Adipose tissue (tissue), 3 donors: ENCODE measurements around the gene MYRIP. TPM values are rescaled to one million over a fixed set of nuclear protein-coding genes. Genes with fewer than 3 reads are reported as not detected.

Source experiments
- H3K27ac ChIP-seq: one replicate; pipeline ENCODE4 v1.5.1; 2013; ENCODE audit warnings: low read depth, low read length
- WGBS, 3 donors: extraction: QIAGEN DNeasy Blood & Tissue Kit; methylation state at CpG; one replicate each; pipeline ENCODE4 v1.1.7; 2013; 5-methylcytosine and 5-hydroxymethylcytosine counted together
- polyA plus RNA-seq, 3 donors: library from polyadenylated mRNA; stranded (reverse); fragments of 200-250 nt; gene quantifications; one replicate each; pipeline ENCODE4 v1.2.3, GENCODE V29; 2013
- donor health status: healthy with polysubstance abuse.
- donor health status: Bipolar disorder and iron deficiency.
- donor health status: healthy.

The MYRIP gene
- polyA plus RNA-seq, 3 donors: 1.1 to 3.1 (median 2.7) TPM

DNA sequence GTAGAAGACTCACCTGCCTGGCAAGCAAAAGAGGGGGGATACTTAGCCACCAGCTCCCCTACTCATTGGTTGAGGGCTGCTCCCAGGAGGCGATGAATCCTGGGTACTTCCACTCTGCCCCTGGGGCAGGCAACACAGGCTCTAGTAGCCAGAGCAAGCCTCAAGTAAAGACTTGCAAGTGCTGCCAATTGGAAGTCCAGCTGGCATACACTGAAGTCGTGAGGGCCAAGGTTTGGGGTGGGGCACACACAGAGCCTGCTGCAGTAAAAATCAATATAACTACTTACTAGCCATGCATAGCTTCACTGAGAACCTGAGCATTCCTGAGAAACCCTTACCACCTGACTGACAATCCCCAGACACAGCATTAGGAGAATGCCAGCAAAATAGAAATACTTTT, 377.1 kb downstream of the MYRIP start:
- 48 to 77% (median 66%) methylated on average over 2 of the region's 2 CpGs for WGBS, 3 donors
- H3K27ac ChIP-seq: no peak overlapping the region

DNA sequence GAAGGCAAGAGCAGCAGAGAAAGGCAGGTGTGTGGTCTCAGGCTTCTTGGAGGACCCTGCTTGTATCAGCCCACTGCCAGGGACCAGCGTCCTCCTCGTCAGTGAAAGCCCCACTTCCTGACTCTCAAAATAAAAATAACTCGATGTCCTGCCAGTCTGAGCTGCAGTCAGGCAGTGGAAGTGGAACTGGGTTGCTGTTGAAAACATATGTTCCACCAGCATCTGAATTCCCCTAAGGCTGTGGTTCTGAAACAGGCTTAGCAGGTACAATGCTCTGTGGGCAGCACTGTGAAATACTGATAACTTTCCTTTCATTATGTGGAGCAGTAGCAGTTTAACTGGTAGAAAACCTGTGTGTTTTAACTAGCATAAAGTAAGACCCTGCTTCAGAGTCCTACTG, 378.5 kb downstream of the MYRIP start:
- WGBS, 3 donors: 39 to 79% (median 58%) methylated on average over 3 of the region's 3 CpGs
- H3K27ac ChIP-seq: no peak overlapping the region

DNA sequence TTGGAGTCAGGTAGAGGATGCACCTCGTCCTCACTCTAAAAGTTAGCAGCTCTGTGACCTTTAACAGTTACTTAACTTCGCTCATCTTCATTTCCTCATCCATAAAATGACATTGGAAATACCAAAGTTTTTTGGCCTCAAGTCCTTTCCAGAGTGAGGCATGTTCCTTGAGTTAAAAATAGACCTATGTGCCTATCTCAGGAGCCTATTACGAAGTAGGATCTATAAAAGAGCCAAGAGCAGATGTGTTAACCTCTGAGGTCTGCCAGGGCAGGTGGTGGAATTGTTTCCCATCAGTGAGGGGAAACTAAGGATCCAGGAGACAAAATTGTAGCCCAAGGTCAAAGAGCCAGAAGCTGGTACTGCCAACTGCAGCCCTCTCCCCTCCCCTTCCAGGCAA, 379.7 kb downstream of the MYRIP start:
- no peak overlapping the region for H3K27ac ChIP-seq
- 73 to 90% (median 85%) methylated on average over 3 of the region's 3 CpGs for WGBS, 3 donors

DNA sequence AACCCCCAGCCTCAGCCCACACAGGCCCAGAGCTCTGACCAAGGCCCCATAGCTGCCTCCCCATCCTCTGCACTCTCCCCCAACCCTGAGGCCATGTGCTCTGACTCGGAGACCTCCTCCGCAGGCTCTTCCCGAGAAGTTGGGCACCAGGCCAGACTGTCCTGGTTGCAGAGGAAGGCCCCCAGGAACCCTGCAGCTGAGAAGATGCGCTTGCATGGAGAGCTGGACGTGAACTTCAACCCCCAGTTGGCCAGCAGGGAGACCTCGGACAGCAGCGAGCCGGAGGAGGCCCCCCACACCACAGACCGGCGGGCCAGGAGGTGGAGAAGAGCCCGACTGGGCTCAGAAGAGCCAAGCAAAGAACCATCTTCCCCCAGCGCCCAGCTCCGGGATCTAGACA, 380.6 kb downstream of the MYRIP start:
- no peak overlapping the region for H3K27ac ChIP-seq
- 79 to 86% (median 80%) methylated on average over 13 of the region's 13 CpGs for WGBS, 3 donors

DNA sequence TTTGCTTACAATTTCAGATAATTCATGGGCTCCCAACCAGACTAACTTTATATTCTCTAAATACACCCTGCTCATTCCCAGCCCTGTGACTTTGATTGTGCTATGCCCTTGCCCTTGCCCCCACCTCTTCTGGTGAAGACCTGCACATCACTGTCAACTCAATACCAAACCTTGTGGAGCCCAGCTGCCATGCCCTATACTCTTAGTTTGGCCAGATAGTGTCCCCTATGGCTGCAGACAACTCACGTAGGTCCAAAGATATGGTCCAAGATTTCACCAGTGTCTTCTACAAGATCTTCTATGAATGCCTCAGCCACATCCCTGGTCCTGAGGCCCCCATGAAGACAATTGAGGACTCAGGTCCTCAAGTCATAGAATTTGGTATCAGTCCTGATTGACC, 381.8 kb downstream of the MYRIP start:
- H3K27ac ChIP-seq: no peak overlapping the region
- WGBS, 3 donors: 85 to 96% (median 88%) methylated on average over 1 of the region's 1 CpG

DNA sequence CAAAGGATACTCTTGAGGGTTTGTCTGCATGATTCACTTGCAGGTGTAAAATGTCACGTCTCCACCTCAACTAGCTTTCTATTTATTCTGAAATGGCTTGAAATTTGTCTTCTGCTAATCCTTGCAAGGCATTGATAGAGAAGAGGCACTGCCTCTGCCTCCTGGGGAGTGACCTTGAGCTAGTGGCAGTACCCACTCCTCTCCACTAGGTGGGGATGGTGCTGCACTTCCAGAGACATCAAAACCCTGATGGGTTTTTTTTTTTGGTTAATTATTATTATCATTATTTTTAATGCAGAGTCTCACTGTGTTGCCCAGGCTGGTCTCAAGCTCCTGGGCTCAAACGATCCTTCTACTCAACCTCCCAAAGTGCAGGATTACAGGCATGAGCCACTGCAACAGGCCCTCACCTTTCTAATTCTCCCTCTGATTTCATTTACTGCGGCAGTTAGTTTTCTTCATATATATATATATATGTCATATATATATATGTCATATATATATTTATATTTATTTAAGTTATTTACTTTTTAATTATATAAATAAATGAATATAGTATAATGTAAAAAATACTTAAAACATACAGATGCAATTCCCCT, 382.5 kb downstream of the MYRIP start:
- WGBS, 3 donors: 34 to 39% (median 35%) methylated on average over 3 of the region's 3 CpGs

DNA sequence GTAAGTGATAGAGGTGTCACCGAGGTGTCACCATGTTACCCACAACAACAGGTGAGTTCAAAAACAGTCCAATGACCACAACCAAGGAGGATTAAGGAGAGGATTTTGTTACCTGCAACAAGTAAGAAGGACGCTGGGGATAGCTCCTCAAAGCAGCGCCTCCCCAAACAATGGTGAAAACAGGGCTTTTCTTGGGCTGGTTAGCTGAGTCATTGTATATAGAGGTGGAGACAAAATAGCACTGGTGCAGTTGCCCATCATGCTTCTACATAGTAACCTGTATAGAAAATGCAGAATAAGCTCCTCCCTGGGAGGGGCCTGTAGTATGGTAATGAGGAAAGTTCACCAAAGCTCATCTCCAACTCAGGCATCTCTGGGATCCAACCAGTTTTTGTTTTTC, 383.2 kb downstream of the MYRIP start:
- WGBS, 3 donors: 80 to 90% (median 85%) methylated on average over 3 of the region's 3 CpGs
- no peak overlapping the region for H3K27ac ChIP-seq

More for the DNA sequence above, 382.5 kb downstream of the MYRIP start:
- H3K27ac ChIP-seq: no peak overlapping the region

DNA sequence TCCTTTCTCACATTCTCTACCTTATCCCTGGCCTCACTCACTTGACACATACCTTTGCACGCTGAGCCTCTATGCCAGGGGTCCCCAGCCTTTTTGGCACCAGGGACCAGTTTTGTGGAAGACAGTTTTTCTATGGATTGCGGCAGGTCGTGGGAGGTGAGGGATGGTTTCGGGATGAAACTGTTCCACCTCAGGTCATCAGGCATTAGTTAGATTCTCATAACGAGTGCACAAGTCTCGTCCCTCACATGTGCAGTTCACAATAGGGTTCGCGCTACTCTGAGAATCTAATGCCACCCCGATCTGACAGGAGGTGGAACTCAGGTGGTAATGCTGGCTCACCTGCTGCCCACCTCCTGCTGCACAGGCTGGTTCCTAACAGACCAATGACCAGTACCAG, 387.6 kb downstream of the MYRIP start:
- H3K27ac ChIP-seq: no peak overlapping the region
- 91 to 93% (median 92%) methylated on average over 9 of the region's 9 CpGs for WGBS, 3 donors

DNA sequence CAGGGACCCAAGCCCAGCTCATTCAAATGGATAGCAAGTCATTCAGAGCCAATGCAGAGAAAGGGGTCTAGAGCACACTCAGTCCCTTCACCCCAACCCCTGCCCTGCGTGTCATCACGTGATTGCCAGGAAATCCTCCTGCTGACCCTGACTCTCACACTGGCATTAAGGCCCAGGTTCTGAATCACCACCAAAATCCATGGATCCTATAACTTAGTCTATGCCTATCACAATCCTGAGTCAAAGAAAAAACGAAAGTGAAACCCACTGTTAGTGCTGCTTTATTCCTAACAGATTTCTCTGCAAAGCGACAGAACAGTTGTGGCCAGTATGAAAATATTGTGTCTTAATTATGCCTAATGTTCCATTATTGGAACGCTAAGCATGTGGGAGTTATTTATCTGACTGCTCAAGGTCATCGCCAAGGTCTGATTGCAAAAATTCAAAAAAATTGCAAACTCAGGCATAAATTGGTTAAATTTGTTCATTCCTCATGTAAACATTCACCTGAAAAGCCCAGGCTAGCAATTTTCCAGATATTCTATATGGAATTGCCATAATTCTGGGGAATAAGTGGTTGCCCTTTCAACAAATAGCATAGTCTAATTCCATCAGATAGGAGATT, 391.4 kb downstream of the MYRIP start:
- WGBS, 3 donors: 79 to 80% (median 79%) methylated on average over 6 of the region's 6 CpGs
- H3K27ac ChIP-seq: no peak overlapping the region

DNA sequence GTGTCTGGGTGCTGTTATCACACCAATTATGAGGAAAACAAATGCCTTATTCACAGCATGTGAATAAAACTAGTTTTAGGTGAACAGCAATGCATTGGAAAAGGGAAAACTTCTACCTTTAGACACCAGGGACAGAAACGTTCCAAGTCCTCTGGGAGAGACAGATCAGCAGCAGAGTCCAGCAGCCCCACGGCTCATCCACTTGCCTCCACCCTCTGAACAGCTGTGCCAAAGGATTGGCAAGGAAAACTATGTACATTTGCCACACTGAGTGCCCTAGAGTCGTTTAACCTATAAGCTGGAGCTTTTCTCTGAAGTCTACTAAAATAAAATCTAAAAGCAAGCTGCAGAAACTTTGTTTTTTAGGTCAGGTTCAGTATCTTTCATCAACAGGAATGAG, 392.4 kb downstream of the MYRIP start:
- 28 to 70% (median 38%) methylated on average over 3 of the region's 3 CpGs for WGBS, 3 donors
- H3K27ac ChIP-seq: no peak overlapping the region

DNA sequence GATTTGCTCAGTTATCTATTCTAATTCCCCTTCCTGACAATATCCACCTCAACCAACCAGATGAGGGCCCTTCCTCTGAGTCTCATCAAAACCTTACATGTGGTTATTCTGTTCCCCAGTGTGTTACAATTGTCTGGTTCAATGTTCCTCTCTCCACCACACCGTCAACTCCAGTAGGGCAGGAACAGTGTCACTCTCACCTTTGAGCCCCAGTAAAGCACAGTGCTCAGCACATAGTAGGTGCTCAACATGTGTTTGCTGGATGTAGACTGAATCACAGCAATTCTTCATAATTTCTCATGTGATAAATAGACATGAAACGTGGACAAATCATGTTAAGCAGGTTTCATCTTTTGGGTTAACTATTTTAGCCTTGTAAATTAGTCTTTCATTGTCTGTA, 397.1 kb downstream of the MYRIP start:
- WGBS, 3 donors: 76 to 91% (median 86%) methylated on average over 2 of the region's 2 CpGs
- H3K27ac ChIP-seq: no peak overlapping the region

DNA sequence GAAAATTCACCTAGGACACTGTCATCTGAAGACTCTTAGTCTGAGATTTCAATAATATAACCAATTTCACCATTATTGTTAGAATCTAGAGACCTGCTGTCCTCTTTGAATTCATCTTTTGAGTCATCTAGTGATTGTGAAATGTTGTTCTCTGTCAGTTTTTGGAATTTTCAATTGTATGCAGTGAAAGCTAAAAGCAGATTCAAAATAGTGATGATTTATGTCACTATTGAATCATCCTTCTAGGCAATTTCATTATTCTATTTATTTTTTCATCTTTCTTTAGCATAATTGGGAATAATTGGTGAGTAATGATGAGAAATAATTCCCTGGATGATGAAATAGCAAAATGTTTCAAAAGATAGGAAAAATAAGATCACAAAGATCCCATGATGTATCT, 398.4 kb downstream of the MYRIP start:
- H3K27ac ChIP-seq: no peak overlapping the region

DNA sequence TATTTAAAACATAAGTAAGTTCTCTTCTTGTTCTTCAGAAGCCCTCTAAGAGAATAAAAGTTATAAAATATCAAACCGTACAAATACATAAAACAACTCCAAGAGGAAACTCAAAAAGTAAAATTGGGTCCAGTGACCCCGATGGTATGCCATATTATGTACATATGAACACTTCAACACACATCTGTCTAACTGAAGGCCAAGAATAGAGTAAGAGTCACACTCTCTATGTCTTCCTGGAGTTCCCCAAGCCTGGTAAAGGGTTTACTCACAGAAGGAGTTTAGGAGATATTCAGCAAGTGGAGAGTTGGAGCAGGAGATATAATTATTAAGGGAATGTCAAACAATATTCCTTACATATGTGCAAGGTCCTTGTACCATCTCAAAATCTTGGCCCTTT, 398.8 kb downstream of the MYRIP start:
- 92 to 98% (median 96%) methylated on average over 2 of the region's 2 CpGs for WGBS, 3 donors

DNA sequence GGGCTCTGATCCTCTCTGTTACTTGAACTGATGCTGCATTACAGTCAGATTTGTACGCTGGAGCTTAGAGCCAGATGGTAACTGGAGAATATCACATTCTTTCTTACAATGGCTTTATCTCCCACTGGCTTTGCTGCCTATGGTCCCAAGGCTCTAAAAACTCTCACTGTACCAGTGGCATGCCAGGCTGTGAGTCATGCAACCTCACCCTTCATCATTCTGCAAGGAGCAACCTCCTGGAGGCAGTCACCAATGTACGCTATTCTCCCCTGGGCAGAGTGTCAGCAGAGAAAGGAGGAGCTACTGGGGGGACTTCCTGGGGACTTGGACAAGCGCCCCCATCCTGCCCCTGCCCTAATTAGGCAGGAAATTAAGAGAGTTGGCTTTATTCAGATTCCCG, 402.2 kb downstream of the MYRIP start:
- 78 to 93% (median 87%) methylated on average over 4 of the region's 4 CpGs for WGBS, 3 donors
- no peak overlapping the region for H3K27ac ChIP-seq

More for the DNA sequence above, 398.8 kb downstream of the MYRIP start:
- H3K27ac ChIP-seq: no peak overlapping the region

DNA sequence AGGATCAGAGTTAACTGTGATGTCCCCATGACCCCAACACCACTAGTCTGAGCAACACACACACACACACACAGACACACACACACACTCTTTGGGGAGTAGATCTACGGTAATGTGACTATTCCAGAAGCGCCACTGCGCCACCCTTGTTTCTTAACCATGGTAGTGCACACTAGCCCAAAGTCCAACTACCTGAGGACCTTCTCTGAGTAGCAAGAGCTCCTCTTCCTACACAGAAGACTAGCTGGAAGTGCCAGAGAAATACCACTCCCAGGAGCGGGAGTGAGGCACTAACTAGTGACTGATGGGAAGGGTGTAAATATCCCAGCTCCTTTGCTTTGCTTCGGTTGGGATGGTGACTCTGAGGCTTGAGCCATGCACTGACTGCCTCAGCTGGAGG, 404.1 kb downstream of the MYRIP start:
- 73 to 75% (median 74%) methylated on average over 5 of the region's 5 CpGs for WGBS, 3 donors

DNA sequence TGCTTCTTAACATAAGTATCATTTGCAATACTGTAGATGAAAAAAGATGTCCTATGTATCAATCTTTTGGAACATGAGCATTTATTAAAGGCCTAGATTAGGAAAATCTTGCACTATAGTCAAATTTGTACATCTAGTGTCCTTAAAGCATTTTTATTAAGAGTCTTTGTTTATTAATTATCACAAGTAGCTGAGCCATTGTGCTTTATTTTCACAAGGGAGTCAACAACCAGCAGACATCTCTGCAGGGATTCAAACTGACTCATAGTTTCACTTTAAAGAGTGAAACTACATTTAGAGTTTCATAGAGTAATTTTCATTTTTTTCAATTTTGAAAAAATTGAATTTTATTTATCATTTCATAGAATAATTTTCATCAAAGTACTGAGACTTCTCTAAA, 405.6 kb downstream of the MYRIP start:
- H3K27ac ChIP-seq: no peak overlapping the region

More for the DNA sequence above, 404.1 kb downstream of the MYRIP start:
- no peak overlapping the region for H3K27ac ChIP-seq

DNA sequence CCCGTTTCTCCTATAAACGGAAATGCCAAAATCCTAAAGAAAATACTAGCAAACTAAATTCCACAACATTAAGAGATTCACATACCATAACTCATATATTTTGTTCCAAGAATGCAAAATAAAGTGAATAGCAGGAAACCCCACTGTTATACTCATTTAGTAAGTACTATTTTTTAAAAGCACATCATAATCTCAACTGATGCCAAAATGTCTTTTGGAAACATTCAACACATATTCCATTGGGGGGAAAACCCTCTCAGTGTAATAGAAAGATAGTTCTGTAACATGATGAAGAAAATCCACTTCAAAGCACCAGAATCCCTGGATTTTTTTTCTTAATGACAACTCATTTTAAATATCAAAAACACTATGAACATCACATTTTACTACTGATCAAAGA, 407.1 kb downstream of the MYRIP start:
- WGBS, 3 donors: 76 to 81% (median 76%) methylated on average over 2 of the region's 2 CpGs

DNA sequence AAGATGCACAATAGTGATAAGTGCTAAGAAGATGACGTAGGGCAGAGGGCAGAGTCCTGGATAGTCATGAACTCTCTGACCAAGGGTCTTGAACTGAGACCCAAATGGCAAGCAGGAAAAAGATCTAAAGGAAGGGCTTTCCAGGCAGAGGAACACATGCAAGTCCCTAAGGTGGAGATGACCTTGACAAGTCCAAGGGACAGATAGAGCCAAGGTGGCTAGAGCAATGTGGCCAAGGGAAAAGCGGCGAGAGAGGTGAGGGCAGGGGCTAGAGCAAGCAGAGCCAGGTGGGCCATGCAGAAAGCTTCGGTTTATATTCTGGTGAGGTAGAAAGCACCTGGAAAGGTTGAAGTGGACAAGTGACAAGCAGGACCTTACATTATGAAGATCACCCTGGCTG, 414.4 kb downstream of the MYRIP start:
- 87 to 95% (median 93%) methylated on average over 4 of the region's 4 CpGs for WGBS, 3 donors
- no peak overlapping the region for H3K27ac ChIP-seq

More for the DNA sequence above, 407.1 kb downstream of the MYRIP start:
- H3K27ac ChIP-seq: no peak overlapping the region

DNA sequence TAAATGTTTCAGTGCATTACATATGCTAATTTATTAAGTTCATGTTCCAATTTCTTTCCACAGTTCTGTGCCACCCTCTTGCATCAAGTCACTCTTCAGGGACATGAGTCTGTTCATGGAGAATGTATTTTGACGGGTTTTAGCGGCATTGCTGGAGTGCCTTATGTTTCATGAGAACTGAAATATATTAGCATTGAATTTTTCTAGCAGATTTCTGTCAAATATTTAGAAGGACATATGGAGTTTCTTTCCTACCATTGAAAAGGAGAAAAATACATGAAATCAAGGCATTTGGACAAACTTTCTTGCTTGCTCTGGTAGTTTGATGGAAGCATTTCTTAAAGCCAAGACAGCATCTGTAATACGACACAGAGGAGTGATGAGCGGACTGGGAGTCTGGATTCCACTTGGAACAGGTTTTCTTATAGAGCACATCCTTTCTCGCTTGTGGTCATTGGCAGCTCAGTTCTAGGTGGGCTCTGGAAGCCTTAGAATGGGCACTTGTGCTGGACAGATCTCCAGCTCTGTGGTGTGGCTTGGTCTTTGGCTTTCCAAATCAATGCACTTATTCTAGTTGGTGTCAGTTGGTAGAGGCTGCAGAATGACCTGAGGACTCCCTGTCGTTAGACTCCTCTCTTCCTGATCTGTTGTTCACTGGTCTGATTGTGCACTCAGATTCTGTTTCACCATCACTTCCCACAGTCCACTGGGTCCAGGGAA, 415.5 kb downstream of the MYRIP start:
- WGBS, 3 donors: 85 to 98% (median 94%) methylated on average over 6 of the region's 6 CpGs
- H3K27ac ChIP-seq: no peak overlapping the region

DNA sequence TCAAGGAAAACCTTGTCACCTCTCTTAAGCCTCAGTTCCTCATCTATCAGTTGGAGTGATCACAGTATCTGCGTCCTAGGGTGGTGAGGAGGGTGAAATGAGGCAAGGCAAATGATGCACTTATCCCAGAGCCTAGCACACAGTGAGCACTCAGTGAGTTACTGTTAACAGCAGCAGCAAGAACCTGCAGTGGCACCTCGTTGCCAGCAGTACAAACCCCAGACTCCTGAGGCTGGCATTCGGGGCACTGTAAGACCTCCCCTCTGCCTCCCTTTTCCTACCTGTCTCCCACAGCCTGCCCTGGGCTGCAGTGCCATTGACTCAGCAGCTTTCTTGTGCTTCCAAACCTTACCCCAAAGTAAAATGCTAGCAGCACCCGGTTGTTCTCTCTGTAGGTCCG, 417.2 kb downstream of the MYRIP start:
- WGBS, 3 donors: 85 to 90% (median 90%) methylated on average over 5 of the region's 5 CpGs
- H3K27ac ChIP-seq: no peak overlapping the region
